Mesothelial cell of epicardium (in vitro differentiated cells): ENCODE data around the gene CDA. TPM values are rescaled to one million over a fixed set of nuclear protein-coding genes. Genes with fewer than 3 reads are reported as not detected.

Experiments
- DNase-seq, 2 experiments: peaks; one replicate each; pipeline ENCODE4 v3.0.0; 2021; ENCODE audit warnings: low spot score in 2 of 2; ENCODE audit not compliant: unreplicated experiment in 2 of 2
- H3K27ac Mint-ChIP-seq: 2 replicates; pipeline ENCODE4 v1.8.0; 2021; ENCODE audit warnings: mixed read lengths
- H3K27me3 Mint-ChIP-seq: 2 replicates; pipeline ENCODE4 v1.8.0; 2021; ENCODE audit warnings: low read depth, mixed read lengths
- H3K36me3 Mint-ChIP-seq: 2 replicates; pipeline ENCODE4 v1.8.0; 2021; ENCODE audit warnings: mixed read lengths
- H3K4me1 Mint-ChIP-seq: 2 replicates; pipeline ENCODE4 v1.8.0; 2021; ENCODE audit warnings: mixed read lengths
- H3K4me3 Mint-ChIP-seq: 2 replicates; pipeline ENCODE4 v1.8.0; 2021; ENCODE audit warnings: mild to moderate bottlenecking, moderate library complexity, mixed read lengths
- H3K9me3 Mint-ChIP-seq: 2 replicates; pipeline ENCODE4 v1.8.0; 2021; ENCODE audit warnings: mixed read lengths
- total RNA-seq: library from RNA; stranded (reverse); gene quantifications from 3 replicates; pipeline ENCODE4 v1.2.1, GENCODE V29; 2021
- TF ChIP-seq, protein P1 (sequence below): fragments of 200-600 bp; sonication (generic); IDR thresholded peaks from one replicate; pipeline ENCODE4 v1.5.0; 2021; ENCODE audit warnings: antibody characterized with exemption; ENCODE audit not compliant: unreplicated experiment

CDA gene
- total RNA-seq, 1 donor from 2014 or later, result 0.94 TPM

DNA sequence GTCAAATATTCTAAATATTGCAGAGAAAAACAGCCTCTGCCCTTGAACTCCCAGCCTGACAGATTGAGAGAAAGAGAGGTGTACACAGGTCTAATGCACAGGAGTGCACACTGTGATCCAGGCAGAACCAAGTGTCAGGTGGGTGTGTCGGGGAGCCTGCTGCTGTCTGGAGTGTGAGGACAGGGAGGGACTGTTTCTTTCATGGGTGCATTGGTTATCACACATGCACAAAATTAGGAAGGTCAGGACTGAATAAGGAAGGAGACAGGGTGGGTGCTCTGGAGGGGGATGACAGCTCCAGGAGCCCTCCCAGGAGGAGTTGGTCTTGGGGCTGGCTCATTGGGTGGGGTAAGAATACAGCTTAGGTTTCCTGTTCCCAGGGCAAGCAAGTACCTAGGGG is 31.1 kb downstream of the CDA start:
- Mint-ChIP-seq H3K36me3 (no peaks in the 10 kb centered on the region), H3K27me3 (peaks cover 4% of the 10 kb centered on the region), H3K27ac (no peak overlapping the region), H3K4me3 (no peak overlapping the region), H3K9me3 (peaks cover 5% of the 10 kb centered on the region), H3K4me1 (no peaks in the 10 kb centered on the region)
- TF ChIP-seq, protein P1, sequence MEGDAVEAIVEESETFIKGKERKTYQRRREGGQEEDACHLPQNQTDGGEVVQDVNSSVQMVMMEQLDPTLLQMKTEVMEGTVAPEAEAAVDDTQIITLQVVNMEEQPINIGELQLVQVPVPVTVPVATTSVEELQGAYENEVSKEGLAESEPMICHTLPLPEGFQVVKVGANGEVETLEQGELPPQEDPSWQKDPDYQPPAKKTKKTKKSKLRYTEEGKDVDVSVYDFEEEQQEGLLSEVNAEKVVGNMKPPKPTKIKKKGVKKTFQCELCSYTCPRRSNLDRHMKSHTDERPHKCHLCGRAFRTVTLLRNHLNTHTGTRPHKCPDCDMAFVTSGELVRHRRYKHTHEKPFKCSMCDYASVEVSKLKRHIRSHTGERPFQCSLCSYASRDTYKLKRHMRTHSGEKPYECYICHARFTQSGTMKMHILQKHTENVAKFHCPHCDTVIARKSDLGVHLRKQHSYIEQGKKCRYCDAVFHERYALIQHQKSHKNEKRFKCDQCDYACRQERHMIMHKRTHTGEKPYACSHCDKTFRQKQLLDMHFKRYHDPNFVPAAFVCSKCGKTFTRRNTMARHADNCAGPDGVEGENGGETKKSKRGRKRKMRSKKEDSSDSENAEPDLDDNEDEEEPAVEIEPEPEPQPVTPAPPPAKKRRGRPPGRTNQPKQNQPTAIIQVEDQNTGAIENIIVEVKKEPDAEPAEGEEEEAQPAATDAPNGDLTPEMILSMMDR, result no peak
- no peak for DNase-seq

DNA sequence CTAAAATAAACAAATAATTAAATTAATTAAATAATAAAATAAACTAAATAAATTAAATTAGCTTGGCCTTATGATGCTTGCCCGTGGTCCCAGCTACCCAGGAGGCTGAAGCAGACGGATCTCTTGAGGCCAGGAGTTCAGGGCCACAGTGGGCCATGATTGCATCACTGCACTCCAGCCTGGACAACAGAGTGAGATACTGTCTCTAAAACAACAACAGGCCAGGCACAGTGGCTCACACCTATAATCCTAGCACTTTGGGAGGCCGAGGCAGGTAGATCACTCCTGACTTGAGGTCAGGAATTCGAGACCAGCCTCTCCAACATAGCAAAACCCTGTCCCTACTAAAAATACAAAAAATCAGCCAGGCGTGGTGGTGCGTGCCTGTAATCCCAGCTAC is 32.1 kb downstream of the CDA start:
- Mint-ChIP-seq H3K9me3 (peaks cover 5% of the 10 kb centered on the region), H3K27me3 (peaks cover 8% of the 10 kb centered on the region), H3K36me3 (no peaks in the 10 kb centered on the region), H3K4me1 (no peaks in the 10 kb centered on the region), H3K27ac (no peak overlapping the region), H3K4me3 (no peak overlapping the region)
- TF ChIP-seq, protein P1, result no peak
- DNase-seq, result no peak

DNA sequence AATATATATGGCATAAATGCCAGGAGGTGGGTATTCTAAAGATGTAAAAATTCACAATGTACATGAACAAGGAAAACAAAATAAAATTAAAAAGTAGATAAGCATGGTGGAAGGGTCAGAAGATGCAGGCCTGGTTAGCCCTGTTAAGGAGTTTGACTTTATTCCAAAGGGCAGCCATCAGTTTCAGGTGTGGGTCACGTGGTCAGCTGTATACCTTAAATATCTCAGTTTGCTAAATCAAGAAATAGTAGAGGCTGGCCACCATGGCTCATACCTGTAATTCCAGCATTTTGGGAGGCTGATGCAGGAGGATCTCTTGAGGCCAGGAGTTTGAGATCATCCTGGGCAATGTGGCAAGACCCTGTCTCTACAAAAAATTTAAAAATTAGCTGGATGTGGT is 35.8 kb downstream of the CDA start:
- no peaks in the 10 kb centered on the region for H3K36me3 Mint-ChIP-seq
- H3K4me3 Mint-ChIP-seq, result no peak overlapping the region
- TF ChIP-seq, protein P1, result no peak
- DNase-seq, result no peak
- no peaks in the 10 kb centered on the region for H3K4me1 Mint-ChIP-seq
- H3K27me3 Mint-ChIP-seq, result peaks cover 25% of the 10 kb centered on the region
- H3K9me3 Mint-ChIP-seq, result peaks cover 5% of the 10 kb centered on the region
- H3K27ac Mint-ChIP-seq, result no peak overlapping the region

DNA sequence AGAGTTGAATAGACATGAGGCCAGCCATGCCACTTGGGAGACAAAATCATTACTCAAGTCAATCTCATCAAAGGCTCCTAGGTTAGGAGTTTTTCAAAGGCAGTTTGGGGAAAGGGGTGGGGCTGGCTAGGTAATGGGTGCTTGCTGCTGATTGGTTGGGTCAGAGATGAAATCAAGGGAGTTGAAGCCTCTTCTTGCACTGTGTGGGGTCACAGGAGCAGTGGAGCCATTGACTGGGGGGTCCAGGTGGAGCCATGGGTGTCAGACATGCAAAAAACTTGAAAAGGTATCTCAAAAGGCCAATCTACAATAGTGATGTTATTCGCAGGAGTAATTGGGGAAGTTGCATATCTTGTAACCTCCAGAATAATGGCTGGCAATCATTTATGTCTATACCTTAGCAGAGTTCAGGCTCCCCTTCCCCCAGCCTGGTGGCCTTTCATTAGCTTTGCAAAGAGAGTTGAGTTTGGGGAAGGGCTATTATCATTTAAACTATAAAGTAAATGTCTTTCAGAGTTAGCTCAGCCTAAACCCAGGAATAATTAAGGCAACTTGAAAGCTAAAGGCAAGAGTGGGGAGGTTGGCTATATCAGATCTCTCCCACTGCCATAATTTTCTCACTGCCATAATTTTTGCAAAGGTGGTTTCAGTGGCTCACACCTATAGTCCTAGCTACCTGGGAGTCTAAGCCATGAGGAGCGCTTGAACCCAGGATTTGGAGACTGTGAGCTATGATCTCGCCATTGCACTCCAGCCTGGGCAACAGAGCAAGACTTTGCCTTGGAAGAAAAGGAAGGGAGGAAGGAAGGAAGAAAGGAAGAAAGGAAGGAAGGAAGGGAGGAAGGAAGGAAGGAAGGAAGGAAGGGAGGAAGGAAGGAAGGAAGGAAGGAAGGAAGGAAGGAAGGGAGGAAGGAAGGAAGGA is 36.5 kb downstream of the CDA start:
- H3K4me3 Mint-ChIP-seq, result no peak overlapping the region
- no peaks in the 10 kb centered on the region for H3K36me3 Mint-ChIP-seq
- no peak overlapping the region for H3K27ac Mint-ChIP-seq

DNA sequence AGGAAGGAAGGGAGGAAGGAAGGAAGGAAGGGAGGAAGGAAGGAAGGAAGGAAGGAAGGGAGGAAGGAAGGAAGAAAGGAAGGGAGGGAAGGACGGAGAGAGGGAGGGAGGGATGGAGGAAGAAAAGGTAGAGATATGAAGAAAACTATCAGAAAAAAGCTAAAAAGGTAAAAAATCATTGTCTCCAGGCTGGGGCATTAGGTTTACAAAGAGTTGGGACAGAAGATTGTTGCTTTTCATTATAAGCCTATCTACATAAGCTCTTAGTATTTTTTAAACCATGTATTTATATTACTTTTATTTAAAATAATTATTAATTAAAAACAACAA is 37.2 kb downstream of the CDA start:
- Mint-ChIP-seq H3K27me3 (peaks cover 23% of the 10 kb centered on the region), H3K4me3 (no peak overlapping the region), H3K9me3 (peaks cover 5% of the 10 kb centered on the region), H3K4me1 (no peaks in the 10 kb centered on the region), H3K27ac (no peak overlapping the region), H3K36me3 (no peaks in the 10 kb centered on the region)
- TF ChIP-seq, protein P1, result no peak
- DNase-seq, result no peak

More for the DNA sequence above, 36.5 kb downstream of the CDA start:
- no peak for DNase-seq
- peaks cover 5% of the 10 kb centered on the region for H3K9me3 Mint-ChIP-seq
- TF ChIP-seq, protein P1, result no peak
- no peaks in the 10 kb centered on the region for H3K4me1 Mint-ChIP-seq
- H3K27me3 Mint-ChIP-seq, result peaks cover 23% of the 10 kb centered on the region
